Measurements from ENCODE around the gene TRAF3.

The TRAF3 gene

GRCh38 chr14:102953100-102953499 lies 175.9 kb downstream of the TRAF3 start:
- no peak for TF ChIP-seq POLR2AphosphoS5 (IDR thresholded peaks at IDR 0.05; ENCODE audit: low read depth, low read length)
- TF ChIP-seq TAF1 (IDR thresholded peaks at IDR 0.05; ENCODE audit: borderline replicate concordance, insufficient read depth, low read length) = no peak
- TF ChIP-seq SIN3A (IDR thresholded peaks at IDR 0.05; ENCODE audit: borderline replicate concordance, insufficient read depth, low read length) = no peak
- no peak for TF ChIP-seq REST (IDR thresholded peaks at IDR 0.05; ENCODE audit: insufficient read depth in 1 of 2, low read depth in 2 of 2, low read length in 2 of 2)
- TF ChIP-seq FOXP2 (optimal IDR thresholded peaks at IDR 0.05; ENCODE audit: borderline replicate concordance, extremely low read depth, extremely low read length, insufficient read depth) = no peak

- TF ChIP-seq REST (IDR thresholded peaks at IDR 0.05; ENCODE audit: insufficient read depth in 1 of 2, low read depth in 2 of 2, low read length in 2 of 2) (no peak), FOXP2 (optimal IDR thresholded peaks at IDR 0.05; ENCODE audit: borderline replicate concordance, extremely low read depth, extremely low read length, insufficient read depth) (no peak), POLR2AphosphoS5 (IDR thresholded peaks at IDR 0.05; ENCODE audit: low read depth, low read length) (no peak), TAF1 (IDR thresholded peaks at IDR 0.05; ENCODE audit: borderline replicate concordance, insufficient read depth, low read length) (no peak), SIN3A (IDR thresholded peaks at IDR 0.05; ENCODE audit: borderline replicate concordance, insufficient read depth, low read length) (no peak)
Measured at GRCh38 chr14:102954081-102954789, 177.0 kb downstream of the TRAF3 start.

- TF ChIP-seq FOXP2 (optimal IDR thresholded peaks at IDR 0.05; ENCODE audit: borderline replicate concordance, extremely low read depth, extremely low read length, insufficient read depth) (no peak), TAF1 (IDR thresholded peaks at IDR 0.05; ENCODE audit: borderline replicate concordance, insufficient read depth, low read length) (no peak), SIN3A (IDR thresholded peaks at IDR 0.05; ENCODE audit: borderline replicate concordance, insufficient read depth, low read length) (no peak), POLR2AphosphoS5 (IDR thresholded peaks at IDR 0.05; ENCODE audit: low read depth, low read length) (no peak), REST (IDR thresholded peaks at IDR 0.05; ENCODE audit: insufficient read depth in 1 of 2, low read depth in 2 of 2, low read length in 2 of 2) (no peak)
Measured at GRCh38 chr14:102955636-102956408, 178.6 kb downstream of the TRAF3 start.

- TF ChIP-seq FOXP2 (optimal IDR thresholded peaks at IDR 0.05; ENCODE audit: borderline replicate concordance, extremely low read depth, extremely low read length, insufficient read depth) = no peak
- TF ChIP-seq REST (IDR thresholded peaks at IDR 0.05; ENCODE audit: insufficient read depth in 1 of 2, low read depth in 2 of 2, low read length in 2 of 2) = no peak
- TF ChIP-seq POLR2AphosphoS5 (IDR thresholded peaks at IDR 0.05; ENCODE audit: low read depth, low read length) = no peak
- no peak for TF ChIP-seq SIN3A (IDR thresholded peaks at IDR 0.05; ENCODE audit: borderline replicate concordance, insufficient read depth, low read length)
- TF ChIP-seq TAF1 (IDR thresholded peaks at IDR 0.05; ENCODE audit: borderline replicate concordance, insufficient read depth, low read length) = no peak
Measured at GRCh38 chr14:102957222-102957621, 180.0 kb downstream of the TRAF3 start.
